ENCODE data around the gene DAB1.

GRCh38 chr1:57357462-57357861 is 66.4 kb downstream of the DAB1 start:
- TF ChIP-seq CTCF (IDR thresholded peaks at IDR 0.05 in 4 of 5, conservative IDR thresholded peaks at IDR 0.05 in 1 of 5) = no peak
- no peak for TF ChIP-seq POLR2A (IDR thresholded peaks at IDR 0.05)
